HG03064 (cell line): ENCODE data around the gene AGMO.

ENCODE experiments used
- ATAC-seq: cut with Tn5 transposase; IDR thresholded peaks from one replicate; pipeline ENCODE4 v1.9.1; 2021; ENCODE audit warnings: low read depth; ENCODE audit not compliant: unreplicated experiment

AGMO gene

GRCh38 chr7:15168489-15168888 lies 393.3 kb downstream of the AGMO start:
- no peak for ATAC-seq

- ATAC-seq: no peak
Observed at GRCh38 chr7:15167912-15168311, 393.9 kb downstream of the AGMO start.

GRCh38 chr7:15166620-15167019 lies 395.2 kb downstream of the AGMO start:
- ATAC-seq: no peak

- no peak for ATAC-seq
Observed at GRCh38 chr7:15159261-15159660, 402.6 kb downstream of the AGMO start.

GRCh38 chr7:15158141-15158810 lies 403.5 kb downstream of the AGMO start:
- ATAC-seq: no peak
